K562 (cell line): ENCODE data around the gene CD24. TPM values are rescaled to one million over a fixed set of nuclear protein-coding genes. Genes with fewer than 3 reads are reported as not detected.

ENCODE experiments used
- ATAC-seq: fragments of 200-7000 bp; cut with Tn5 transposase; 3 replicates; pipeline ENCODE4 v1.9.1; 2020; ENCODE audit warnings: moderate library complexity
- BruUV-seq: library from RNA; stranded (reverse); fragments of 400-500 nt; replicated peaks from 2 replicates; lab custom pipeline; 2021; lab: Mats Ljungman, UMichigan
- CTCF ChIA-PET: fragments of 300-600 bp; formaldehyde crosslinking; extraction: SDS; loops from one replicate; lab custom pipeline; 2021; ENCODE audit warnings: low intra/inter-chr PET ratio; lab: Yijun Ruan, JAX
- POLR2A ChIA-PET: fragments of 300-600, 350-650 bp; sonication (Branson Sonifier 250); formaldehyde crosslinking; extraction: SDS; loops from one replicate; lab custom pipeline; 2021; ENCODE audit warnings: antibody characterized with exemption, inconsistent platforms; lab: Yijun Ruan, JAX
- DNase-seq, 4 experiments: peaks; one replicate each; pipeline versions ENCODE4 v3.0.0 to v3.0.0-alpha.2; 2011 to 2018; ENCODE audit warnings: low spot score in 3 of 4, mixed read lengths in 3 of 4; ENCODE audit errors: extremely low read depth in 1 of 4
- FAIRE-seq: peaks from 2 replicates; lab custom pipeline; 2011; peaks lifted over from hg19 to GRCh38; lab: Jason Lieb, UNC
- H2AFZ ChIP-seq: 2 replicates; pipeline ENCODE4 v1.6.0; 2011; ENCODE audit warnings: low read depth, low read length, control low read depth, inconsistent platforms
- H3K27ac ChIP-seq: fragments of 200-600 bp; 3 replicates; pipeline ENCODE4 v1.8.0; 2011; ENCODE audit warnings: low read depth, mild to moderate bottlenecking, control low read depth, inconsistent platforms, low read length, moderate library complexity, mixed read lengths; ENCODE audit errors: extremely low read depth
- H3K27me3 ChIP-seq, 2 experiments: fragments of 300-600 bp in 1 of 2; 2 replicates in 1 of 2; 3 replicates in 1 of 2; pipeline versions ENCODE4 v1.6.0 to v1.8.0; 2011; ENCODE audit warnings: inconsistent platforms in 2 of 2, low read length in 2 of 2, mild to moderate bottlenecking in 1 of 2, mixed read lengths in 1 of 2, moderate library complexity in 1 of 2; ENCODE audit not compliant: control insufficient read depth in 2 of 2, insufficient read depth in 2 of 2
- H3K36me3 ChIP-seq: fragments of 300-600 bp; 3 replicates; pipeline ENCODE4 v1.8.0; 2011; ENCODE audit warnings: mild to moderate bottlenecking, low read length, inconsistent platforms; ENCODE audit not compliant: control insufficient read depth, insufficient read depth
- H3K4me1 ChIP-seq, 2 experiments: fragments of 200-600 bp in 1 of 2; replicated peaks in 1 of 2; 2 replicates in 1 of 2; 3 replicates in 1 of 2; pipeline versions ENCODE4 v1.5.1 to v1.8.0; 2011; ENCODE audit warnings: inconsistent platforms in 2 of 2, low read length in 2 of 2, mild to moderate bottlenecking in 1 of 2, mixed read lengths in 1 of 2, moderate library complexity in 1 of 2; ENCODE audit not compliant: control insufficient read depth in 2 of 2, insufficient read depth in 2 of 2
- H3K4me2 ChIP-seq: 2 replicates; pipeline ENCODE4 v1.6.1; 2011; ENCODE audit warnings: low read length, control low read depth, inconsistent platforms, mixed read lengths; ENCODE audit not compliant: insufficient read depth
- H3K4me3 ChIP-seq: fragments of 200-600 bp; sonication (generic), shearing (Covaris generic); 2 replicates; pipeline ENCODE4 v1.5.1; 2016; ENCODE audit warnings: control low read depth, inconsistent platforms
- H3K79me2 ChIP-seq: fragments of 200-600 bp; 3 replicates; pipeline ENCODE4 v1.8.0; 2011; ENCODE audit warnings: low read length, inconsistent platforms; ENCODE audit not compliant: control insufficient read depth, insufficient read depth
- H3K9ac ChIP-seq, 2 experiments: 2 replicates each; pipeline versions ENCODE4 v1.6.0 to v1.6.1; 2011; ENCODE audit warnings: low read depth in 2 of 2, low read length in 2 of 2, control low read depth in 1 of 2, inconsistent platforms in 1 of 2, mild to moderate bottlenecking in 1 of 2, mixed read lengths in 1 of 2; ENCODE audit not compliant: insufficient read depth in 1 of 2
- H3K9me1 ChIP-seq: one replicate; pipeline ENCODE4 v1.6.0; 2011; ENCODE audit warnings: inconsistent platforms, mild to moderate bottlenecking, low read length, moderate library complexity; ENCODE audit not compliant: control insufficient read depth, insufficient read depth
- H3K9me3 ChIP-seq: replicated peaks from 2 replicates; pipeline ENCODE4 v1.5.1; 2011; ENCODE audit warnings: low read depth, low read length, inconsistent platforms; ENCODE audit not compliant: control insufficient read depth, insufficient read depth
- H4K20me1 ChIP-seq: replicated peaks from 2 replicates; pipeline ENCODE4 v1.6.1; 2011; ENCODE audit warnings: low read length, inconsistent platforms, mixed read lengths; ENCODE audit not compliant: control insufficient read depth, insufficient read depth
- ELF4 ChIP-seq: fragments of 450-650 bp; formaldehyde crosslinking; IDR thresholded peaks from 2 replicates; pipeline ENCODE4 v1.4.0; 2022; ENCODE audit warnings: missing genetic modification characterization
- EP400 ChIP-seq: fragments of 450-650 bp; IDR thresholded peaks from 2 replicates; pipeline ENCODE4 v1.6.1; 2017; ENCODE audit warnings: antibody characterized with exemption, mild to moderate bottlenecking, moderate library complexity
- LARP7 ChIP-seq: fragments of 450-650 bp; IDR thresholded peaks from 2 replicates; pipeline ENCODE4 v1.6.1; 2016
- NCOA1 ChIP-seq: fragments of 450-650 bp; IDR thresholded peaks from 2 replicates; pipeline ENCODE4 v1.6.1; 2016; ENCODE audit warnings: low read depth
- NFIX ChIP-seq: fragments of 250-450 bp; sonication (Bioruptor Pico); IDR thresholded peaks from 2 replicates; pipeline ENCODE4 v1.4.0; 2020; ENCODE audit warnings: low read depth, mild to moderate bottlenecking, moderate library complexity
- SP1 ChIP-seq: sonication (generic); formaldehyde crosslinking; IDR thresholded peaks from 2 replicates; pipeline ENCODE4 v1.8.1; 2022; ENCODE audit warnings: mild to moderate bottlenecking, missing genetic modification reagents
- ZFP30 ChIP-seq: fragments of 250-450 bp; sonication (Bioruptor Pico); IDR thresholded peaks from 2 replicates; pipeline ENCODE4 v1.8.0; 2022; ENCODE audit warnings: moderate library complexity, mild to moderate bottlenecking, inconsistent platforms, borderline replicate concordance
- WGBS: fragments of 100-300 bp; shearing (Covaris generic); methylation state at CpG from one replicate; pipeline ENCODE4 v1.1.6; 2016; ENCODE audit warnings: low coverage, mixed read lengths; ENCODE audit not compliant: insufficient coverage; ENCODE audit errors: missing lambda C conversion rate; 5-methylcytosine and 5-hydroxymethylcytosine counted together
- in situ Hi-C: fragments of 300-500 bp; cut with MboI; formaldehyde crosslinking; loops from 4 replicates; pipeline ENCODE4 v1.15.0; 2018; ENCODE audit warnings: inconsistent platforms, mixed read lengths
- intact Hi-C: fragments of 100-400 bp; cut with micrococcal nuclease; formaldehyde crosslinking; loops from 2 replicates; pipeline ENCODE4 v1.14.2; 2022
- polyA plus RNA-seq, 8 experiments: library from polyadenylated mRNA; depleted of rRNA in 4 of 8; stranded (reverse) in 5 of 8; unstranded in 3 of 8; fragments of >200 nt; fragmentation: Nextera tagmentation in 2 of 8; fragmentation: Illumina TruSeq in 1 of 8; extraction: Ambion mirVana in 2 of 8; extraction: Trizol in 1 of 8; gene quantifications; 2 replicates each; pipeline versions ENCODE4 v1.2.1 to v1.2.3, GENCODE V29; 2011 to 2014; ENCODE audit warnings: inconsistent platforms in 1 of 8, missing spikeins in 1 of 8
- total RNA-seq, 7 experiments: library from RNA; depleted of rRNA in 6 of 7; stranded (reverse); fragments of >200 nt in 6 of 7; fragmentation: Illumina TruSeq in 2 of 7; extraction: Trizol in 2 of 7; gene quantifications; 2 replicates each; pipeline versions ENCODE4 v1.2.1 to v1.2.3, GENCODE V29; 2011 to 2021; ENCODE audit warnings: low replicate concordance in 1 of 7
- TF ChIP-seq, protein P1 (sequence below): fragments of 250-450 bp; sonication (Bioruptor Pico); IDR thresholded peaks from 2 replicates; pipeline ENCODE4 v1.5.1; 2021; ENCODE audit warnings: mild to moderate bottlenecking
- TF ChIP-seq, protein P2 (sequence below): fragments of 250-450 bp; sonication (Bioruptor Pico); IDR thresholded peaks from 2 replicates; pipeline ENCODE4 v1.4.0; 2020; ENCODE audit warnings: mild to moderate bottlenecking
- TF ChIP-seq, protein P3 (sequence below): fragments of 150-350 bp; IDR thresholded peaks from 2 replicates; pipeline ENCODE4 v1.6.1; 2014; ENCODE audit warnings: low read depth, mild to moderate bottlenecking, low read length, borderline replicate concordance
- TF ChIP-seq, protein P4 (sequence below): IDR thresholded peaks from 2 replicates; pipeline ENCODE4 v1.6.1; 2014; ENCODE audit warnings: antibody characterized with exemption
- TF ChIP-seq, protein P5 (sequence below): sonication (generic); formaldehyde crosslinking; IDR thresholded peaks from 2 replicates; pipeline ENCODE4 v1.8.0; 2023; ENCODE audit warnings: mild to moderate bottlenecking, missing genetic modification reagents

The CD24 gene
- total and polyA plus RNA-seq, 9 of the 15 experiments (the other 6 are each of a cell fraction or from before 2014, with no cell fraction given) = 8.8 to 155 (median 27.1) TPM

DNA sequence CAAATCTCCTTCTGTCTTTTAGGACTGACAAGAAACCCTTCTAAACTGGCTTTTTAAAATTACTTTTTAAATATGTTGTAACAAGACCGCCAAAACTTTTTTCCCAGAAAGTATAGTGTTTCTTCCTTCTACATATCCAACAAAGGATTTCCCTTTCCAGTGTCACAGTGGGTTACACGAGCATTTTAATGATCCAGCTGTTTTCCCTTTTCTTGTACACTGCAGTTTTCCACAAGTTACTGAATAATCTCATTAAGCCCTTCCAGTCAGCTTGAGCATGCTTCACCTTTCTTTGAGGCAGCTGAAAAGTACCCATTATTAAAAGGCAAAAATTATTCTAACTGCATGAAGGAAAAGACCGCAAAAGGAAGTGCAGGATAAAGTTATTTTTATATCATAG, 48.6 kb downstream of the CD24 start:
- DNase-seq (no peak), ATAC-seq (no peak), FAIRE-seq (no peak)
- WGBS = 15% methylated on average over 3 of the region's 3 CpGs
- no peak overlapping the region for H3K9ac ChIP-seq
- no peak overlapping the region for H3K4me2 ChIP-seq
- no TSS peak for BruUV-seq
- no peak overlapping the region for H2AFZ ChIP-seq
- H3K4me1 ChIP-seq = peaks cover 0 to 14% of the 10 kb centered on the region in 2 experiments; a peak in 3 of 5 replicates
- H3K27me3 ChIP-seq = no peaks in the 10 kb centered on the region
- H3K9me1 ChIP-seq = no peaks in the 10 kb centered on the region
- H3K36me3 ChIP-seq = no peaks in the 10 kb centered on the region
- TF ChIP-seq, protein P1, sequence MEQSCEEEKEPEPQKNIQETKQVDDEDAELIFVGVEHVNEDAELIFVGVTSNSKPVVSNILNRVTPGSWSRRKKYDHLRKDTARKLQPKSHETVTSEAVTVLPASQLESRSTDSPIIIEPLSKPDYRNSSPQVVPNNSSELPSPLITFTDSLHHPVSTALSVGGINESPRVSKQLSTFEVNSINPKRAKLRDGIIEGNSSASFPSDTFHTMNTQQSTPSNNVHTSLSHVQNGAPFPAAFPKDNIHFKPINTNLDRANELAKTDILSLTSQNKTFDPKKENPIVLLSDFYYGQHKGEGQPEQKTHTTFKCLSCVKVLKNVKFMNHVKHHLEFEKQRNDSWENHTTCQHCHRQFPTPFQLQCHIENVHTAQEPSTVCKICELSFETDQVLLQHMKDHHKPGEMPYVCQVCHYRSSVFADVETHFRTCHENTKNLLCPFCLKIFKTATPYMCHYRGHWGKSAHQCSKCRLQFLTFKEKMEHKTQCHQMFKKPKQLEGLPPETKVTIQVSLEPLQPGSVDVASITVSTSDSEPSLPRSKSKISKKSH (CRISPR knock-in tag) = no peak
- TF ChIP-seq LARP7 = no peak
- TF ChIP-seq, protein P2, sequence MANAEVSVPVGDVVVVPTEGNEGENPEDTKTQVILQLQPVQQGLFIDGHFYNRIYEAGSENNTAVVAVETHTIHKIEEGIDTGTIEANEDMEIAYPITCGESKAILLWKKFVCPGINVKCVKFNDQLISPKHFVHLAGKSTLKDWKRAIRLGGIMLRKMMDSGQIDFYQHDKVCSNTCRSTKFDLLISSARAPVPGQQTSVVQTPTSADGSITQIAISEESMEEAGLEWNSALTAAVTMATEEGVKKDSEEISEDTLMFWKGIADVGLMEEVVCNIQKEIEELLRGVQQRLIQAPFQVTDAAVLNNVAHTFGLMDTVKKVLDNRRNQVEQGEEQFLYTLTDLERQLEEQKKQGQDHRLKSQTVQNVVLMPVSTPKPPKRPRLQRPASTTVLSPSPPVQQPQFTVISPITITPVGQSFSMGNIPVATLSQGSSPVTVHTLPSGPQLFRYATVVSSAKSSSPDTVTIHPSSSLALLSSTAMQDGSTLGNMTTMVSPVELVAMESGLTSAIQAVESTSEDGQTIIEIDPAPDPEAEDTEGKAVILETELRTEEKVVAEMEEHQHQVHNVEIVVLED (CRISPR knock-in tag) = no peak
- TF ChIP-seq ELF4 (CRISPR knock-in tag) = no peak
- TF ChIP-seq, protein P3, sequence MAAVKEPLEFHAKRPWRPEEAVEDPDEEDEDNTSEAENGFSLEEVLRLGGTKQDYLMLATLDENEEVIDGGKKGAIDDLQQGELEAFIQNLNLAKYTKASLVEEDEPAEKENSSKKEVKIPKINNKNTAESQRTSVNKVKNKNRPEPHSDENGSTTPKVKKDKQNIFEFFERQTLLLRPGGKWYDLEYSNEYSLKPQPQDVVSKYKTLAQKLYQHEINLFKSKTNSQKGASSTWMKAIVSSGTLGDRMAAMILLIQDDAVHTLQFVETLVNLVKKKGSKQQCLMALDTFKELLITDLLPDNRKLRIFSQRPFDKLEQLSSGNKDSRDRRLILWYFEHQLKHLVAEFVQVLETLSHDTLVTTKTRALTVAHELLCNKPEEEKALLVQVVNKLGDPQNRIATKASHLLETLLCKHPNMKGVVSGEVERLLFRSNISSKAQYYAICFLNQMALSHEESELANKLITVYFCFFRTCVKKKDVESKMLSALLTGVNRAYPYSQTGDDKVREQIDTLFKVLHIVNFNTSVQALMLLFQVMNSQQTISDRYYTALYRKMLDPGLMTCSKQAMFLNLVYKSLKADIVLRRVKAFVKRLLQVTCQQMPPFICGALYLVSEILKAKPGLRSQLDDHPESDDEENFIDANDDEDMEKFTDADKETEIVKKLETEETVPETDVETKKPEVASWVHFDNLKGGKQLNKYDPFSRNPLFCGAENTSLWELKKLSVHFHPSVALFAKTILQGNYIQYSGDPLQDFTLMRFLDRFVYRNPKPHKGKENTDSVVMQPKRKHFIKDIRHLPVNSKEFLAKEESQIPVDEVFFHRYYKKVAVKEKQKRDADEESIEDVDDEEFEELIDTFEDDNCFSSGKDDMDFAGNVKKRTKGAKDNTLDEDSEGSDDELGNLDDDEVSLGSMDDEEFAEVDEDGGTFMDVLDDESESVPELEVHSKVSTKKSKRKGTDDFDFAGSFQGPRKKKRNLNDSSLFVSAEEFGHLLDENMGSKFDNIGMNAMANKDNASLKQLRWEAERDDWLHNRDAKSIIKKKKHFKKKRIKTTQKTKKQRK = no peak
- no peak for TF ChIP-seq NCOA1
- TF ChIP-seq, protein P4, sequence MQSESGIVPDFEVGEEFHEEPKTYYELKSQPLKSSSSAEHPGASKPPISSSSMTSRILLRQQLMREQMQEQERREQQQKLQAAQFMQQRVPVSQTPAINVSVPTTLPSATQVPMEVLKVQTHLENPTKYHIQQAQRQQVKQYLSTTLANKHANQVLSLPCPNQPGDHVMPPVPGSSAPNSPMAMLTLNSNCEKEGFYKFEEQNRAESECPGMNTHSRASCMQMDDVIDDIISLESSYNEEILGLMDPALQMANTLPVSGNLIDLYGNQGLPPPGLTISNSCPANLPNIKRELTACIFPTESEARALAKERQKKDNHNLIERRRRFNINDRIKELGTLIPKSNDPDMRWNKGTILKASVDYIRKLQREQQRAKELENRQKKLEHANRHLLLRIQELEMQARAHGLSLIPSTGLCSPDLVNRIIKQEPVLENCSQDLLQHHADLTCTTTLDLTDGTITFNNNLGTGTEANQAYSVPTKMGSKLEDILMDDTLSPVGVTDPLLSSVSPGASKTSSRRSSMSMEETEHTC = no peak
- TF ChIP-seq, protein P5, sequence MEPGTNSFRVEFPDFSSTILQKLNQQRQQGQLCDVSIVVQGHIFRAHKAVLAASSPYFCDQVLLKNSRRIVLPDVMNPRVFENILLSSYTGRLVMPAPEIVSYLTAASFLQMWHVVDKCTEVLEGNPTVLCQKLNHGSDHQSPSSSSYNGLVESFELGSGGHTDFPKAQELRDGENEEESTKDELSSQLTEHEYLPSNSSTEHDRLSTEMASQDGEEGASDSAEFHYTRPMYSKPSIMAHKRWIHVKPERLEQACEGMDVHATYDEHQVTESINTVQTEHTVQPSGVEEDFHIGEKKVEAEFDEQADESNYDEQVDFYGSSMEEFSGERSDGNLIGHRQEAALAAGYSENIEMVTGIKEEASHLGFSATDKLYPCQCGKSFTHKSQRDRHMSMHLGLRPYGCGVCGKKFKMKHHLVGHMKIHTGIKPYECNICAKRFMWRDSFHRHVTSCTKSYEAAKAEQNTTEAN (CRISPR knock-in tag) = no peak
- TF ChIP-seq NFIX (CRISPR knock-in tag) = no peak
- TF ChIP-seq ZFP30 (CRISPR knock-in tag) = no peak
- TF ChIP-seq EP400 = no peak
- no peak for TF ChIP-seq SP1
- H4K20me1 ChIP-seq = no peaks in the 10 kb centered on the region
- H3K4me3 ChIP-seq = no peak overlapping the region
- in situ Hi-C loops = no loop called here
- H3K79me2 ChIP-seq = no peaks in the 10 kb centered on the region
- no peak overlapping the region for H3K27ac ChIP-seq
- POLR2A ChIA-PET = interaction anchor here (0.7 kb wide), 1 partner anchor 10 kb away, joined by 3 read pairs; no protein-coding TSS in a partner anchor
- intact Hi-C loops = no loop called here
- H3K9me3 ChIP-seq = no peaks in the 10 kb centered on the region
- CTCF ChIA-PET = no interaction called here
